Upper lobe of right lung (tissue), 1 donor: Measurements from ENCODE around the gene CUEDC1. TPM values are rescaled to one million over a fixed set of nuclear protein-coding genes. Genes with fewer than 3 reads are reported as not detected.

Experiments used
- ATAC-seq: fragments of 200-7000 bp; cut with Tn5 transposase; one replicate; pipeline ENCODE4 v1.9.1; 2020; ENCODE audit warnings: mild to moderate bottlenecking, moderate library complexity
- DNase-seq: peaks from one replicate; pipeline ENCODE4 v3.0.0-alpha.2; 2020
- H3K27ac ChIP-seq: fragments of 200-600 bp; one replicate; pipeline ENCODE4 v1.8.0; 2022
- H3K27me3 ChIP-seq: fragments of 200-600 bp; one replicate; pipeline ENCODE4 v1.8.0; 2022; ENCODE audit warnings: mild to moderate bottlenecking
- H3K36me3 ChIP-seq: fragments of 200-600 bp; one replicate; pipeline ENCODE4 v1.8.0; 2022
- H3K4me1 ChIP-seq: fragments of 200-600 bp; one replicate; pipeline ENCODE4 v1.8.0; 2022
- H3K4me3 ChIP-seq: fragments of 200-600 bp; one replicate; pipeline ENCODE4 v1.8.0; 2022; ENCODE audit warnings: mild to moderate bottlenecking
- H3K9me3 ChIP-seq: fragments of 200-600 bp; one replicate; pipeline ENCODE4 v1.8.0; 2022
- CTCF ChIP-seq: fragments of 200-600 bp; IDR thresholded peaks from one replicate; pipeline ENCODE4 v1.8.0; 2022; ENCODE audit warnings: antibody characterized with exemption
- intact Hi-C: fragments of 100-400 bp; cut with DNase I; formaldehyde crosslinking; loops from one replicate; pipeline ENCODE4 v1.11.0; 2022
- total RNA-seq: library from RNA; stranded (reverse); fragmentation: NEBNext Ultra II Directional; extraction: Animal tissue kit (Norgen Biotek cat#: 25700); gene quantifications from one replicate; pipeline ENCODE4 v1.2.1, GENCODE V29; 2021
- donor health status: DM: no; HTN: yes; CAD: no; lungs with severe emphysema.

CUEDC1 gene
- total RNA-seq, 1 donor from 2014 or later: 41.9 TPM

DNA sequence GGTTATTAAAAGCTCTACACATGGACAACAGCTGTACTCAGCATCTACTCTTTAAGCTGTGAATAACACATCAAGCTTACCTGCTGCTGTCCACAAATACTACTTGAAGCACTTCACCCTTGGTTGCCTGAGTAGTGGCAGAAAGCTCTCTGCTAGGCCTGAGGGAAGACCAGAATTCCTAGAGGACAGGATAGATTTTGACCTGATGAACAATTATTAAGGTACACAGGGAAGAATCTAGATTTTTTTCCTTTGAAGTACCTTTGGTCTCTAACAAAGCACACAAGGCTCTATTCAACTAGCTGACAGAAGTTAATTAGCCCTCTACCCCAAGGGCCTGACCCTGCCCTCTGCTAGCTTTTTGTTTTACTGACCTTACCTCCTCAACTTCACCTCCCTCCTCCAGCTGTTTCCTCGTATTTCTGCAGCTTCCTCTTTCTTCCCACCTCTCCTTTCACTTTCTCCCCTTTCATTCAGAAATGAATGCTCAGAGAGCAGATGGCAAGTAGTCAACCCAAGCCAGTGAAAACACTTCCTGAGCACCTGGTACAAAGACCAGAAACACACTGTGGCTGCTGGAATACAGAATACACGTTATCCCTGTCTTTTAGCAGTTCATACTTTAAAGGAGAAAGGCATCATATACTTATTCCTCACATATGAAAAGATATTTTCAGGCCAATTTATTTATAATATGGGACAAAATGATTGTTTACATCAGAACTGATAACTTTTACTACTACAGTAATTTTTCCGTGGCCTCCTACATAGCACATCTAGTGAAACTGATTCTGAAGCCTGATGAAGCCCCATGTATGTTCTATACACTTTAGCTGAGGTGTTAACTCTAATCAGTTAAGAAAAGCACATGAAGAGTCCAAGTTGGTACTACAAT is 38.5 kb upstream of the CUEDC1 start:
- ATAC-seq: peak; percentile 23
- no peaks in the 10 kb centered on the region for H3K9me3 ChIP-seq
- no peaks in the 10 kb centered on the region for H3K27me3 ChIP-seq
- intact Hi-C loops: loop anchor here (5.0 kb wide), 1 partner anchor 121 kb away; no protein-coding TSS in a partner anchor
- no peak overlapping the region for H3K4me3 ChIP-seq
- TF ChIP-seq CTCF: no peak
- H3K36me3 ChIP-seq: peaks cover 19% of the 10 kb centered on the region
- no peak for DNase-seq
- no peak overlapping the region for H3K27ac ChIP-seq
- peaks cover 23% of the 10 kb centered on the region for H3K4me1 ChIP-seq

- intact Hi-C loops: loop anchor here (5.0 kb wide), 1 partner anchor 119 kb away; no protein-coding TSS in a partner anchor
- no peaks in the 10 kb centered on the region for H3K9me3 ChIP-seq
- H3K27ac ChIP-seq: no peak overlapping the region
- DNase-seq (no peak), ATAC-seq (no peak)
- peaks cover 2% of the 10 kb centered on the region for H3K36me3 ChIP-seq
- H3K4me3 ChIP-seq: no peak overlapping the region
- no peak for TF ChIP-seq CTCF
- no peaks in the 10 kb centered on the region for H3K27me3 ChIP-seq
- H3K4me1 ChIP-seq: peaks cover 26% of the 10 kb centered on the region
These were observed 36.3 kb upstream of the CUEDC1 start for GRCh38 chr17:57991537-57991936.

DNA sequence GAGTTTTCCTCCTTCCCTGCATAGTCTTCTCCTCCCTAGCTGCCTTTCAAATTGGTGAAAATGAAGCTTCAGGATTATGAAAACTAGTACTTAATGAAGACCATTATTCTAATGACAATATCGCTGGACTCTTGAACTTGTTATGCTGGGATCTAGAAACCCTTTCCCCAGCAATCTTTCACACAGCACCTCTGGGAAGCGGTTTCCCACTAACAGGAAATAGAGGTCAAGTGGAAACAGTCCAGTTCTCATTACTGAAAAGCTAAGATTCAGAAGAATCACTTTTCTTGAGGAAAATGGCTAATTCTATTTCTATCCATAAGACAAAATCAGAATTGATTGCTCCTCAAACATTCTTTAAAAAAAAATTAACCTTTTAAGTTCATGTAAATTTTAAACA is 34.8 kb upstream of the CUEDC1 start:
- Histone ChIP-seq H3K27ac (no peak overlapping the region), H3K36me3 (no peaks in the 10 kb centered on the region), H3K27me3 (no peaks in the 10 kb centered on the region), H3K9me3 (no peaks in the 10 kb centered on the region), H3K4me1 (peaks cover 35% of the 10 kb centered on the region), H3K4me3 (no peak overlapping the region)
- intact Hi-C loops: loop anchor here (5.0 kb wide), 1 partner anchor 118 kb away; no protein-coding TSS in a partner anchor
- ATAC-seq (no peak), DNase-seq (no peak)
- TF ChIP-seq CTCF: no peak

GRCh38 chr17:57988301-57989250 is 33.4 kb upstream of the CUEDC1 start:
- DNase-seq (peak; percentile 89), ATAC-seq (peak; percentile 86)
- no peaks in the 10 kb centered on the region for H3K27me3 ChIP-seq
- H3K9me3 ChIP-seq: no peaks in the 10 kb centered on the region
- H3K4me1 ChIP-seq: peaks cover 43% of the 10 kb centered on the region
- H3K27ac ChIP-seq: peak overlapping the region; percentile 93
- intact Hi-C loops: no loop called here
- peak overlapping the region; percentile 83 for H3K4me3 ChIP-seq
- TF ChIP-seq CTCF: no peak
- no peaks in the 10 kb centered on the region for H3K36me3 ChIP-seq

GRCh38 chr17:57987581-57988300 is 32.5 kb upstream of the CUEDC1 start, which contains the start of gene VEZF1:
VEZF1 (minus strand) TSS chr17:57988254; CDS start chr17:57988111, 143 bp downstream.
- peaks cover 47% of the 10 kb centered on the region for H3K4me1 ChIP-seq
- H3K27me3 ChIP-seq: no peaks in the 10 kb centered on the region
- intact Hi-C loops: no loop called here
- TF ChIP-seq CTCF: no peak
- H3K9me3 ChIP-seq: no peaks in the 10 kb centered on the region
- DNase-seq: peak; percentile 92
- ATAC-seq: peak; percentile 84
- H3K36me3 ChIP-seq: peaks cover 2% of the 10 kb centered on the region
- peak within 1 kb of the TSS; percentile 93 for H3K27ac ChIP-seq
- H3K4me3 ChIP-seq: peak within 1 kb of the TSS; percentile 83
